ENCODE measurements around the gene ZDHHC12.

Gene ZDHHC12

GRCh38 chr9:128716581-128717254, 7.2 kb downstream of the ZDHHC12 start:
- no peak overlapping the region for H3K4me3 ChIP-seq (ENCODE audit: low read depth, low read length)
- TF ChIP-seq CTCF (IDR thresholded peaks at IDR 0.05; ENCODE audit: low read depth, low read length) = no peak

GRCh38 chr9:128715436-128715750, 8.5 kb downstream of the ZDHHC12 start:
- no peak for TF ChIP-seq CTCF (IDR thresholded peaks at IDR 0.05; ENCODE audit: low read depth, low read length)
- no peak overlapping the region for H3K4me3 ChIP-seq (ENCODE audit: low read depth, low read length)

GRCh38 chr9:128714586-128715435, 9.1 kb downstream of the ZDHHC12 start:
- no peak for TF ChIP-seq CTCF (IDR thresholded peaks at IDR 0.05; ENCODE audit: low read depth, low read length)
- no peak overlapping the region for H3K4me3 ChIP-seq (ENCODE audit: low read depth, low read length)

- H3K4me3 ChIP-seq (ENCODE audit: low read depth, low read length) = no peak overlapping the region
- no peak for TF ChIP-seq CTCF (IDR thresholded peaks at IDR 0.05; ENCODE audit: low read depth, low read length)
These were observed 9.9 kb downstream of the ZDHHC12 start for GRCh38 chr9:128713941-128714573.

- no peak for TF ChIP-seq CTCF (IDR thresholded peaks at IDR 0.05; ENCODE audit: low read depth, low read length)
- H3K4me3 ChIP-seq (ENCODE audit: low read depth, low read length) = no peak overlapping the region
These were observed 10.5 kb downstream of the ZDHHC12 start for GRCh38 chr9:128713411-128713780.

GRCh38 chr9:128712451-128713410, 11.2 kb downstream of the ZDHHC12 start:
- H3K4me3 ChIP-seq (ENCODE audit: low read depth, low read length) = no peak overlapping the region
- no peak for TF ChIP-seq CTCF (IDR thresholded peaks at IDR 0.05; ENCODE audit: low read depth, low read length)

Data from WI38 (cell line).